Uterus (tissue), 2 donors: ENCODE results near the gene PI4K2B.

ENCODE experiments used
- CTCF ChIP-seq, 4 experiments: fragments of 200-600 bp in 2 of 4; fragments of 450-650 bp in 2 of 4; sonication (generic) in 2 of 4; IDR thresholded peaks; one replicate each; pipeline ENCODE4 v1.5.1; 2016 to 2019; ENCODE audit warnings: antibody characterized with exemption in 4 of 4, mild to moderate bottlenecking in 2 of 4, moderate library complexity in 1 of 4
- POLR2A ChIP-seq, 2 donors: fragments of 450-650 bp; IDR thresholded peaks; one replicate each; pipeline ENCODE4 v1.6.1; 2016; ENCODE audit warnings: antibody characterized with exemption in 2 of 2, mild to moderate bottlenecking in 1 of 2, moderate library complexity in 1 of 2

GRCh38 chr4:25320773-25321172, 86.9 kb downstream of the PI4K2B start:
- TF ChIP-seq CTCF (IDR thresholded peaks at IDR 0.05), result no peak
- no peak for TF ChIP-seq POLR2A (IDR thresholded peaks at IDR 0.05)
